SU-DHL-6 (cell line): ENCODE measurements around the gene SUPT3H.

Source experiments
- EZH2phosphoT487 ChIP-seq: fragments of 200-600 bp; sonication (generic), shearing (Covaris generic); conservative IDR thresholded peaks from 2 replicates; pipeline ENCODE4 v1.6.1; 2018; ENCODE audit warnings: mild to moderate bottlenecking, antibody characterized with exemption, low read length, moderate library complexity, mixed read lengths
- TF ChIP-seq, protein P1 (sequence below): fragments of 200-600 bp; sonication (generic); IDR thresholded peaks from one replicate; pipeline ENCODE4 v1.5.1; 2017; ENCODE audit warnings: antibody characterized with exemption, mild to moderate bottlenecking, low read length, moderate library complexity; ENCODE audit not compliant: insufficient read depth, poor library complexity, severe bottlenecking

DNA sequence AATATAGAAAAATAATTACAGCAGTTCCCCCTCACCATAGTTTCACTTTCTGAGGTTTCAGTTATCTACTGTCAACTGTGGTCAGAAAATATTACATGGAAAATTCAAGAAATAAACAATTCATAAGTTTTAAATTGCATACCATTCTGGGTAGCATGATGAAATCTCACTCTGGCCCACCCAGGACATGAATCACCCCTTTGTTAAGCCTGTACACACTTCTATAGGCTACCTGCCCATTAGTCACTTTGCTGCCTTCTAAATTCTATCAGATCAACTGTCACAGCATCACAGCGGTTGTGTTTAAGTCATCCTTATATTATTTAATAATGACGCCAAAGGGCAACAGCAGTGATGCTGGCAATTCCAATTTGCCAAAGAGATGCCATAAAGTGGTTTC lies 189.9 kb downstream of the SUPT3H start:
- TF ChIP-seq, protein P1, sequence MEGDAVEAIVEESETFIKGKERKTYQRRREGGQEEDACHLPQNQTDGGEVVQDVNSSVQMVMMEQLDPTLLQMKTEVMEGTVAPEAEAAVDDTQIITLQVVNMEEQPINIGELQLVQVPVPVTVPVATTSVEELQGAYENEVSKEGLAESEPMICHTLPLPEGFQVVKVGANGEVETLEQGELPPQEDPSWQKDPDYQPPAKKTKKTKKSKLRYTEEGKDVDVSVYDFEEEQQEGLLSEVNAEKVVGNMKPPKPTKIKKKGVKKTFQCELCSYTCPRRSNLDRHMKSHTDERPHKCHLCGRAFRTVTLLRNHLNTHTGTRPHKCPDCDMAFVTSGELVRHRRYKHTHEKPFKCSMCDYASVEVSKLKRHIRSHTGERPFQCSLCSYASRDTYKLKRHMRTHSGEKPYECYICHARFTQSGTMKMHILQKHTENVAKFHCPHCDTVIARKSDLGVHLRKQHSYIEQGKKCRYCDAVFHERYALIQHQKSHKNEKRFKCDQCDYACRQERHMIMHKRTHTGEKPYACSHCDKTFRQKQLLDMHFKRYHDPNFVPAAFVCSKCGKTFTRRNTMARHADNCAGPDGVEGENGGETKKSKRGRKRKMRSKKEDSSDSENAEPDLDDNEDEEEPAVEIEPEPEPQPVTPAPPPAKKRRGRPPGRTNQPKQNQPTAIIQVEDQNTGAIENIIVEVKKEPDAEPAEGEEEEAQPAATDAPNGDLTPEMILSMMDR, result no peak
- no peak for TF ChIP-seq EZH2phosphoT487
